ENCODE data around the gene CYSTM1.

GRCh38 chr5:140147460-140147859 lies 27.5 kb upstream of the CYSTM1 start:
- TF ChIP-seq SPI1 (IDR thresholded peaks at IDR 0.05; ENCODE audit: low read depth, low read length): no peak
- no peak for TF ChIP-seq POLR2AphosphoS5 (IDR thresholded peaks at IDR 0.05; ENCODE audit: low read depth, low read length)
- no peak for TF ChIP-seq POLR2A (IDR thresholded peaks at IDR 0.05; ENCODE audit: low read depth, low read length)
- no peak for TF ChIP-seq TAF1 (IDR thresholded peaks at IDR 0.05; ENCODE audit: low read depth, low read length)
